HG02973 (cell line): ENCODE data around the gene KCNIP1.
"Not testable (repeated sequence)": the region's sequence is repeated elsewhere in the genome, so short reads cannot be mapped to it uniquely, and the experiment has no call there.

Source experiments
- ATAC-seq: cut with Tn5 transposase; IDR thresholded peaks from one replicate; pipeline ENCODE4 v1.9.1; 2021; ENCODE audit warnings: moderate library complexity; ENCODE audit not compliant: unreplicated experiment

Gene KCNIP1

DNA sequence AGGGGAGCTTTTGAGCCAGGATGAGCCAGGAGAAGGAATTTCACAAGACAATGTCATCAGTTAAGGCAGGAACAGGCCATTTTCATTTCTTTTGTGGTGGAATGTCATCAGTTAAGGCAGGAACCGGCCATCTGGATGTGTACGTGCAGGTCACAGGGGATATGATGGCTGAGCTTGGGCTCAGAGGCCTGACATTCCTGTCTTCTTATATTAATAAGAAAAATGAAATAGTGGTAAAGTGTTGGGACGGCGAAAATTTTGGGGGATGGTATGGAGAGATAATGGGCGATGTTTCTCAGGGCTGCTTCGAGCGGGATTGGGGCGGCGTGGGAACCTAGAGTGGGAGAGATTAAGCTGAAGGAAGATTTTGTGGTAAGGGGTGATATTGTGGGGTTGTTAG lies 258.5 kb downstream of the KCNIP1 start:
- ATAC-seq = not testable (repeated sequence)

GRCh38 chr5:170765868-170766267 lies 262.0 kb downstream of the KCNIP1 start:
- ATAC-seq = not testable (repeated sequence)

DNA sequence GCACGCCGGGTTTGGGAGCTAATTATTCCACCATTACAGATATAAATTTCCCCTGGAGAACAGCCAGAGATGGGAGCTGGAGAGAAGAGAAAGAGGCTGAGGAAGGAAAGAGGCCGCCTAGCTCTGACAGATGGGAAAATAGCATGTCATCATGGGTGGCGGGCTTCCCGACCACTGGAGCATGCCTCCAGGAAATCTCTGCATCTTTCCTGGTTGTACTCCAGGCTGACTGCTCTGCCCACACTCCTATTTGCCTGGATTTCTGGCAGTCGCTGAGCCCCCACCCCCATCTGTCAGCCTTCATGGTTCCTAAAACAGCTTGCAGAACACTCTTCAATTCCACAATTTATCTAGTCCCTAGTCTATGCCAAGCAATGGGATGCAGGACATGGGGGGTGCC lies 265.4 kb downstream of the KCNIP1 start:
- ATAC-seq = no peak

DNA sequence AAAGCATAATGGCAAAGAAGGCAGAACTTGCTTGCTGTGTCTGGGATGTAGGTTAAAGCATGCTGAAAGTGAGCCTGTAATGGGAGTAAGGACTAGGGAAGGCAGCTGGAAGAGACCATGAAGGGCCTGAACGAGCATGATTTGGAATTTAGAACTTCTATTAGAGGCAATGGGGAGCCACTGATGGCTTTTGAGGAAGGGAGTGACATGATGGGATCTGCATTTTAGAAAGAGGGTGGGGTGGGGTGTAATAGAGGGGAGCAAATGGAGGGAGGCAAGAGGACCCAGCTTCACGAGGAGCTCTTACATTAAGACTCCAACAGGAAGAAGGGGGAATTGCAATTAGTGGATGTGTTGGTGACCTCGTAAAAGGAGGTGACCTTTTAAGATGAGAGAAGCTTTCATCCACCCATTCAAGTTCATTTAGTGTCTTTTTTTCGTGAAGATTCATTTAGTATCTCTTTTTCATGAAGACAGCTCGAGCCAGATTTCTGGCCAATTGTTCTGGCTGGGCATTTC lies 266.1 kb downstream of the KCNIP1 start:
- no peak for ATAC-seq

- ATAC-seq = no peak
Observed at GRCh38 chr5:170771496-170771895, 267.7 kb downstream of the KCNIP1 start.

- no peak for ATAC-seq
Observed at GRCh38 chr5:170773024-170773985, 269.5 kb downstream of the KCNIP1 start.

GRCh38 chr5:170774831-170775230 lies 271.0 kb downstream of the KCNIP1 start:
- ATAC-seq = no peak

GRCh38 chr5:170781946-170782345 lies 278.1 kb downstream of the KCNIP1 start:
- no peak for ATAC-seq

DNA sequence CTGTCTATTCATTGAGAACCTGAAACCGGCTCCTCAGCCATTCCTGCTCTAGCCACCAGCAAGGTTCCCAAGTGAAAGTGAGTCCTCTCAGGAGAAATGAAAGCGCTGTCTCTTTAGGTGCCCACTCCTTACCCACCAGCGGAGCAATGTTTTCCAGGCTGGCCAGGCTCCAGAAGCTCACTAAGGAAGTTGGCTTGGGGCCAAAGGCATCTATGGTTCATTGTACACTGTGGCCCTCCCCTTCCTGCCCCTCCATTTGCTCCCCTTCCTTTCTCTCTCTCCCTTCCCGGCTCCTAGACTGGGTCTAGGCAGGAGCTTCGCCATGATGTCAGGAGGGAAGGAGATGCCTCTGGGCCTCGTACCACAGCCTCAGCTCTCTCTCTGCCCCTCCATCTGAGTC lies 278.6 kb downstream of the KCNIP1 start:
- no peak for ATAC-seq

- no peak for ATAC-seq
Observed at GRCh38 chr5:170783498-170784247, 279.9 kb downstream of the KCNIP1 start, which contains the start of gene GABRP. GABRP (plus strand) TSS chr5:170783725; CDS start chr5:170788616, 4,891 bp downstream.

GRCh38 chr5:170785416-170785815 lies 281.6 kb downstream of the KCNIP1 start:
- ATAC-seq = no peak
